GM12874 (cell line): Measurements from ENCODE around the gene C1QTNF6.

ENCODE experiments used
- TF ChIP-seq, protein P1 (sequence below): IDR thresholded peaks from 2 replicates; pipeline ENCODE4 v1.5.1; 2011; ENCODE audit warnings: low read depth, mild to moderate bottlenecking, control low read depth, low read length, moderate library complexity; ENCODE audit not compliant: insufficient read depth

Gene C1QTNF6

DNA sequence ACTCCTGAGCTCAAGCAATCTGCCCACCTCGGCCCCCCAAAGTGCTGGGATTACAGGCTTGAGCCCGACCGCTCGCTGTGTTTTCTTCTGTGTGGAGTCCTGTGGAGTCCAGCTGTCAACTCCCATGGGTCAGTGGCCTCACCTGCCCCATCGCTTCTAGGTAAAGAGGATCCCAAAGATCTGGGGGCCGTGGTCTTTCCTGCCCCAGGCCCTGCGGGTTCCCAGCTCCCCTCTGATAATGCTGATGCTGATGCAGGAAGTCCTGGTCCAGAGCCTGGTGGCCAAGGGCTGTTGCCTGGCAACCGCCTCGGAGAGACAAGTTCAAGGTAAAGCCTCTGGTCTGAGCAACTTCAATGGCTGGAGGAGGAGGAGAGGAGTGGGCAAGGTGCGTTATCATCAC, 14.7 kb upstream of the C1QTNF6 start:
- TF ChIP-seq, protein P1, sequence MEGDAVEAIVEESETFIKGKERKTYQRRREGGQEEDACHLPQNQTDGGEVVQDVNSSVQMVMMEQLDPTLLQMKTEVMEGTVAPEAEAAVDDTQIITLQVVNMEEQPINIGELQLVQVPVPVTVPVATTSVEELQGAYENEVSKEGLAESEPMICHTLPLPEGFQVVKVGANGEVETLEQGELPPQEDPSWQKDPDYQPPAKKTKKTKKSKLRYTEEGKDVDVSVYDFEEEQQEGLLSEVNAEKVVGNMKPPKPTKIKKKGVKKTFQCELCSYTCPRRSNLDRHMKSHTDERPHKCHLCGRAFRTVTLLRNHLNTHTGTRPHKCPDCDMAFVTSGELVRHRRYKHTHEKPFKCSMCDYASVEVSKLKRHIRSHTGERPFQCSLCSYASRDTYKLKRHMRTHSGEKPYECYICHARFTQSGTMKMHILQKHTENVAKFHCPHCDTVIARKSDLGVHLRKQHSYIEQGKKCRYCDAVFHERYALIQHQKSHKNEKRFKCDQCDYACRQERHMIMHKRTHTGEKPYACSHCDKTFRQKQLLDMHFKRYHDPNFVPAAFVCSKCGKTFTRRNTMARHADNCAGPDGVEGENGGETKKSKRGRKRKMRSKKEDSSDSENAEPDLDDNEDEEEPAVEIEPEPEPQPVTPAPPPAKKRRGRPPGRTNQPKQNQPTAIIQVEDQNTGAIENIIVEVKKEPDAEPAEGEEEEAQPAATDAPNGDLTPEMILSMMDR: no peak

DNA sequence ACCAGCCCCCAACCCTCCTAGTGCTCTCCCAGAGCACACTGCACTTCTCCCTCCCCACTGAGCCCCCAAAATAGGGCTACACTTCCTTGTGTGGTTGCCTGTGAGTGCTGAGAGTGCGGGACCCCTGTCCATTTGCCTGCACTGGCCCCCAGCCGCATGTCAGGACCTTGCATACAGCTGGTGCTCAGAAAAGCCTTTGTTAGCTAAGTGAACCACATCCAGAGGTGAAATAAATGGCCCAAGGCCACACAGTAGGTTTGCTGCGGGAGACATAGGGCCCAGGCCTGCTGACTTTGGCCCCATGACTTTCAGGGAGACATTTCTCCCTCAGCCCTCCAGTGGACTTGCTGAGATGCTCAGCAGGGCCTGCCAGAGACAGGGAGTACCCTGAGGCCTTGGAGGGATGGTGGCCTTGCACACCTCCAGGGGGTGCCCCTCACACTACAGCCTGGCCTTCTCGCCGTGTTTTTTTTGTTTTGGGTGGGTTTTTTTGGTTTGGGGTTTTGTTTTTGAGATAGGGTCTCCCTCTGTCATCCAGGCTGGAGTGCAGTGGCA, 14.0 kb upstream of the C1QTNF6 start:
- TF ChIP-seq, protein P1: no peak

DNA sequence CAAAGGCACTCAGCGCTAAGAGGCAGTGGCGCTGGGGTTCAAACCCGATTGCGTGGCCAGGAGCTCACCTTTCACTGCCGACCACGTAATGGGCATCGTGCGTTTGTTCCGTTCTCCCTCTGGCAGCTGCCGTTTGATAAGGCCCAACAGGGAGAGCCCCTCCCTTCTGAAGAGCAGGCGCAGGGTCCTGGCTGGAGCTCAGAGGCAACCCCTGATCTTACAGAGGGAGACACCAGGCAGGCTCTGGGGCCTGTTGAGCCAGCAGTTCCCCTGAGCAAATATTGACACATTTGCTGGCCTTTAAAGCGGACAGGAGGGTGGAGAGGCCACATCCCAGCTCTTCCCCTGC, 11.7 kb upstream of the C1QTNF6 start:
- TF ChIP-seq, protein P1: no peak

DNA sequence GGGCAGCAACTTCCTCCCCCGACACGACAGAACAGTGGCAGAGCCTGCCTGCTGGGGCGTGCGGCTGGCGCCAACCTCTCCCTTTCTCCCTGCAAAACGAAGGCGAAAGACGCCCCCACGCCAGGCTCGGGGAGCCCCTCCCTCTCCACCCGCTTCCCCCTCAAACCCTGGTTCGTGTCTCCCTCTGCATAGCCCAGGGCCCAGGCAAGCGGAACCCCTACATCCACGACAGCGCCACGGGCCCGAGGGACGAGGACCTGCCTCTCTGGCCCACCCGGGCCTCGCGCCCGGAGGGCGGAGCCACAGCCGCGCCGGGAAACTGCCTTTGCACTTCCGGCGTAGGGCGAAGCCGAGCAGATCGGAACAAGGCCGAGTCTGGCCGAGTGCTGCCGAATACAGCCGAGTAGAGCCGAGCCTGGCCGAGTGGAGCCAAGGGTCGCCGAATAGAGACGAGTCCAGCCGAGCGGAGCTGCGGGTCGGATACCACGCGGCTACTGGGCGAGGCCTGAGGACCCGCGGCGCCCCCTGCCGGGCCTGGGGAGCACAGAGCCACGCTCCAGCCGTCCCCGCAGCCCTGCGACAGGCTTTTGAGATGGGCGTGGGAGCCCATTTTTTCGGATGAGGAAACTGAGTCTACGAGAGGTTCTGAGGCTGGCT, 11.2 kb upstream of the C1QTNF6 start:
- TF ChIP-seq, protein P1: peak; percentile 93

DNA sequence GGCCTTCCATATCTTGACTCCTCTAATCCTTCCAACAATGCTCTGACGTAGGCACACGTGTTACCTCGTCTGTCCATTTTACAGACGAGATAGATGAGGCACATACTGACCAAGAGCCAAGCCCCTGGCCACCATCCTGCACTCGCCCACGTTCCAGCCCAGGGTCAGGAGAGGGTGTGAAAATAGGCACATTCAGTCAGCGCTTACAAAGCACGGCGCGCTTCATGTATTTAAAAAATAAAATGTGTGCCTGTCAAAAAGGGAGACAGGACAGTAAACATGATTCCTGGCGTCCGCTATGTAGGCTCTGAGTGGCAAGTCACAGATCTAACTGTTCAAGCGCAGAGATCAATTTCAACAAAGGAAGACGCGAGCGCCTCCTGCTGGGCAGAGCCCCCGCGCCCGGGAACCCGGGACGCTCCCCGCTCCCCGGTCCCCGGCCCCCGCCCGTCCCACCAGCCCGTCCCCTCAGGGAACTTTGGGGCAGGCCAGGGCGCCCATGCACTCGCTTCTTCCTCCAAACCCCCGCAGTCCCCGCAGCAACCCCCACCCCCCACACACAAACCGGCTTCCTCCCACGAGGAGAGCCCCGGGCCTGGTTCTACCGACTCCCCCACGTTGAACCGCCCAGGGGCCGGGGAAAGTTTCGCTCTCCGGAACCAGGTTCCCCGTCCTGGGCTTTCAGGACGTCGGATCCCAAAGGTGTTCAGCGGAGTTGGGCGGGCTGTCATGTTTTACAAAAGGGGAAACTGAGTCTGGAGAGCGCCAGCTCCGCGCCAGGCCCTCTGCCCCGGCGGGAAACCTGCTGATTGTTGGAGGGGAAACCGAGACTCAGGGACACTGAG, 10.4 kb upstream of the C1QTNF6 start:
- TF ChIP-seq, protein P1: peak; percentile 92

DNA sequence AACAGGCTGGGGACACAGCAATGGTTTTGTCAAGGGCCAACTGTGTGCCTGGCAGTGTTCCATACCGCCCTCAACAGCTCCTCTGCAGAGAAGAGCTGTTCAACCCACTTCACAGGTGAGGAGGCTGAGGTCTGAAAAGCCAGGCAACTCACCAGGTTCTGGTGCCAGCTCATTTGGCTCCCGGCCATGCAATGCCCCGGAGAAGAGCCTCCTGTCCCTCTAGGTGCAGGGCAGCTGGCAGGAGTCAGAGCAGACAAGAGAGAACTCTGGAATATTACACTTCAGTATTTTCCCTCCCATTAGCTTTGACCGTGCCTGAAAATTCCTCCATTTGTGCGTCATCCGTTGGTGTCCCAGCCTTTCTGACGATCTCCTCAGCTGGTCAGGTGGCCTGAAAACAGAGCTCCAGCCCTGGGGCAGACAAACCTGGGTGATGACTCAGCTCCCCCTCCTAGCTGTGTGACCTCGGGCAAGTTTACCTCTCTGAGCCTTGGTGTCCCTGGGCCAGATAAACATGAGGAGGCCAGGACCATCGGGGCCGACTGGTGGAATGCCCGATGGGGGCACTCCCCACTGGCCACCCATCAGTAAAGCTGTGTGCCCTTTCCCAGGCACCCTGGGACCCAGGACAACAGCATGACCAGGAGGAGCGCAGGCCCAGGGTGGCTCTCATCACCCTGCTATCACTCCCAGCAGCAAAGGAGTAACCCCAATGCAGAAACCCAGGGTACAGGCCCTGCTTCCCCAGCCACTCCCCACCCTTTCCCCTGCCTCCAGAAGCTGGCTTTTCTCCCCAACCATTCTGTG, 9.6 kb upstream of the C1QTNF6 start:
- TF ChIP-seq, protein P1: no peak
